HG03439 (cell line): ENCODE measurements around the gene TSNAXIP1.
A peak's percentile ranks its signal among the peaks of the same experiment; 100 is the strongest.
"Not testable (repeated sequence)": the region's sequence is repeated elsewhere in the genome, so short reads cannot be mapped to it uniquely, and the experiment has no call there.

Experiments used
- ATAC-seq: cut with Tn5 transposase; IDR thresholded peaks from one replicate; pipeline ENCODE4 v1.9.1; 2021; ENCODE audit warnings: mild to moderate bottlenecking, moderate library complexity; ENCODE audit not compliant: unreplicated experiment

Gene TSNAXIP1

GRCh38 chr16:67858500-67858899 lies 51.8 kb downstream of the TSNAXIP1 start:
- ATAC-seq = no peak

- ATAC-seq = no peak
These were observed 54.1 kb downstream of the TSNAXIP1 start for GRCh38 chr16:67860589-67861398.

- ATAC-seq = no peak
These were observed 55.2 kb downstream of the TSNAXIP1 start for GRCh38 chr16:67861877-67862276.

GRCh38 chr16:67862623-67863583 lies 56.2 kb downstream of the TSNAXIP1 start:
- ATAC-seq = no peak

GRCh38 chr16:67864044-67864443 lies 57.4 kb downstream of the TSNAXIP1 start:
- not testable (repeated sequence) for ATAC-seq

GRCh38 chr16:67864594-67864993 lies 57.9 kb downstream of the TSNAXIP1 start:
- ATAC-seq = no peak

- ATAC-seq = no peak
These were observed 58.6 kb downstream of the TSNAXIP1 start for GRCh38 chr16:67865318-67865717.

GRCh38 chr16:67868290-67868689 lies 61.6 kb downstream of the TSNAXIP1 start:
- ATAC-seq = no peak

GRCh38 chr16:67869653-67870052 lies 63.0 kb downstream of the TSNAXIP1 start:
- ATAC-seq = no peak

GRCh38 chr16:67871256-67871655 lies 64.6 kb downstream of the TSNAXIP1 start:
- no peak for ATAC-seq

- ATAC-seq = no peak
These were observed 65.5 kb downstream of the TSNAXIP1 start for GRCh38 chr16:67872131-67872630.

- ATAC-seq = peak; percentile 68
These were observed 66.1 kb downstream of the TSNAXIP1 start, which contains the start of gene EDC4 for GRCh38 chr16:67872631-67873434. Gene EDC4, plus strand, starts transcription at chr16:67873052. Its CDS starts 210 bp downstream, at chr16:67873262.

GRCh38 chr16:67873435-67874370 lies 67.0 kb downstream of the TSNAXIP1 start:
- peak; percentile 21 for ATAC-seq

GRCh38 chr16:67874372-67874771 lies 67.7 kb downstream of the TSNAXIP1 start:
- no peak for ATAC-seq

- ATAC-seq = no peak
These were observed 70.4 kb downstream of the TSNAXIP1 start for GRCh38 chr16:67877064-67877463.
